Left renal pelvis (tissue), 4 donors: ENCODE measurements around the gene SAMD8. TPM values are rescaled to one million over a fixed set of nuclear protein-coding genes. Genes with fewer than 3 reads are reported as not detected.
A peak's percentile ranks its signal among the peaks of the same experiment; 100 is the strongest.
"Not testable (repeated sequence)": the region's sequence is repeated elsewhere in the genome, so short reads cannot be mapped to it uniquely, and the experiment has no call there.

Experiments
- DNase-seq, 4 donors: peaks; one replicate each; pipeline ENCODE4 v3.0.0-alpha.2; 2013; ENCODE audit warnings: low read depth in 4 of 4, low spot score in 3 of 4
- polyA plus RNA-seq, 4 donors: library from polyadenylated mRNA; unstranded; fragments of 120-200 nt; gene quantifications; one replicate each; pipeline ENCODE4 v1.2.1, GENCODE V29; 2013; ENCODE audit not compliant: insufficient read length in 4 of 4

SAMD8 gene
- polyA plus RNA-seq, 4 donors: 14.2 to 20.1 (median 15.0) TPM

- not testable (repeated sequence) for DNase-seq
These were observed 22.2 kb downstream of the SAMD8 start for GRCh38 chr10:75133701-75134100.

- no peak for DNase-seq
These were observed 24.9 kb downstream of the SAMD8 start for GRCh38 chr10:75136346-75136745.

GRCh38 chr10:75137533-75138438 is 26.3 kb downstream of the SAMD8 start:
- DNase-seq: no peak

- no peak for DNase-seq
These were observed 28.8 kb downstream of the SAMD8 start for GRCh38 chr10:75140246-75140645.

GRCh38 chr10:75143353-75143752 is 31.9 kb downstream of the SAMD8 start:
- DNase-seq: no peak

- no peak for DNase-seq
These were observed 34.1 kb downstream of the SAMD8 start for GRCh38 chr10:75145590-75145989.

GRCh38 chr10:75146780-75147179 is 35.3 kb downstream of the SAMD8 start:
- no peak for DNase-seq

- no peak for DNase-seq
These were observed 39.2 kb downstream of the SAMD8 start for GRCh38 chr10:75150656-75151055.

GRCh38 chr10:75159519-75159918 is 48.1 kb downstream of the SAMD8 start:
- no peak for DNase-seq

GRCh38 chr10:75165684-75166622 is 54.5 kb downstream of the SAMD8 start:
- DNase-seq: no peak

- no peak for DNase-seq
These were observed 55.1 kb downstream of the SAMD8 start for GRCh38 chr10:75166623-75166972.

- no peak for DNase-seq
These were observed 56.8 kb downstream of the SAMD8 start for GRCh38 chr10:75168275-75168674.

- DNase-seq: no peak
These were observed 58.8 kb downstream of the SAMD8 start for GRCh38 chr10:75170215-75170614.

GRCh38 chr10:75175046-75175445 is 63.6 kb downstream of the SAMD8 start:
- DNase-seq: no peak

- DNase-seq: no peak
These were observed 64.6 kb downstream of the SAMD8 start for GRCh38 chr10:75176046-75176445.

GRCh38 chr10:75176736-75177135 is 65.3 kb downstream of the SAMD8 start:
- DNase-seq: no peak

- DNase-seq: no peak
These were observed 68.3 kb downstream of the SAMD8 start for GRCh38 chr10:75179657-75180177.

GRCh38 chr10:75180592-75180991 is 69.1 kb downstream of the SAMD8 start:
- no peak for DNase-seq

- no peak for DNase-seq
These were observed 69.6 kb downstream of the SAMD8 start for GRCh38 chr10:75181073-75181472.

- DNase-seq: no peak
These were observed 74.9 kb downstream of the SAMD8 start for GRCh38 chr10:75186310-75186709.

- DNase-seq: peak in 1 of 4 donors; percentile 27
These were observed 76.5 kb downstream of the SAMD8 start for GRCh38 chr10:75187961-75188426.
